Gastrocnemius medialis (tissue), 4 donors: ENCODE measurements around the gene ERC1. TPM values are rescaled to one million over a fixed set of nuclear protein-coding genes. Genes with fewer than 3 reads are reported as not detected.

Source experiments
- ATAC-seq, 2 donors: fragments of 150-250 bp; one replicate each; pipeline ENCODE4 v1.9.1; 2016
- DNase-seq, 2 donors: peaks; one replicate each; pipeline ENCODE4 v3.0.0-alpha.2; 2019
- H3K27ac ChIP-seq, 4 donors: fragments of 200-600 bp; sonication (generic); 1 replicate in 1 of 4; 2 replicates in 3 of 4; pipeline ENCODE4 v1.5.1; 2016 to 2018; ENCODE audit warnings: mild to moderate bottlenecking in 2 of 4, moderate library complexity in 1 of 4
- H3K27me3 ChIP-seq, 3 donors: fragments of 200-600 bp; sonication (generic) in 2 of 3; 1 replicate in 1 of 3; 2 replicates in 2 of 3; pipeline versions ENCODE4 v1.5.1 to v1.6.0; 2016 to 2019; ENCODE audit warnings: mild to moderate bottlenecking in 1 of 3, moderate library complexity in 1 of 3
- H3K36me3 ChIP-seq, 2 donors: fragments of 200-600 bp; sonication (generic) in 1 of 2; one replicate each; pipeline ENCODE4 v1.5.1; 2017 to 2018
- H3K4me1 ChIP-seq, 2 donors: fragments of 200-600 bp; sonication (generic) in 1 of 2; one replicate each; pipeline ENCODE4 v1.5.1; 2016 to 2017; ENCODE audit warnings: mild to moderate bottlenecking in 2 of 2
- H3K4me3 ChIP-seq, 4 donors: fragments of 200-600 bp; sonication (generic) in 3 of 4; 1 replicate in 1 of 4; 2 replicates in 3 of 4; pipeline ENCODE4 v1.5.1; 2016 to 2019; ENCODE audit warnings: mild to moderate bottlenecking in 2 of 4
- H3K9me3 ChIP-seq, 3 donors: fragments of 200-600 bp; sonication (generic) in 2 of 3; 1 replicate in 1 of 3; 2 replicates in 2 of 3; pipeline ENCODE4 v1.5.1; 2016 to 2019
- CTCF ChIP-seq, 5 experiments: fragments of 450-650 bp in 3 of 5; fragments of 200-600 bp in 2 of 5; sonication (generic) in 2 of 5; IDR thresholded peaks in 4 of 5; conservative IDR thresholded peaks in 1 of 5; 1 replicate in 4 of 5; 2 replicates in 1 of 5; pipeline ENCODE4 v1.5.1; 2016 to 2019; ENCODE audit warnings: antibody characterized with exemption in 5 of 5, mild to moderate bottlenecking in 3 of 5, moderate library complexity in 3 of 5
- POLR2A ChIP-seq, 2 donors: fragments of 450-650 bp; IDR thresholded peaks; one replicate each; pipeline ENCODE4 v1.6.1; 2017; ENCODE audit warnings: antibody characterized with exemption in 2 of 2, mild to moderate bottlenecking in 2 of 2, moderate library complexity in 2 of 2
- in situ Hi-C, 4 donors: fragments of 200-750 bp; cut with MboI; loops; one replicate each; pipeline versions ENCODE4 v1.15.0 to v1.8.0; 2017; ENCODE audit warnings: low sequenced_read_pairs in 4 of 4
- intact Hi-C: fragments of 100-400 bp; cut with DNase I; formaldehyde crosslinking; loops from one replicate; pipeline ENCODE4 v1.15.1; 2023; ENCODE audit warnings: low total_unique reads
- total RNA-seq, 4 donors: library from RNA; depleted of rRNA; stranded (reverse); fragments of >200 nt; gene quantifications; one replicate each; pipeline versions ENCODE4 v1.1.0 to v1.2.3, GENCODE V29; 2016

The ERC1 gene
- total RNA-seq, 4 donors from 2014 or later: 20.3 to 39.1 (median 23.5) TPM

GRCh38 chr12:1073652-1074051, 82.6 kb downstream of the ERC1 start:
- intact Hi-C loops: no loop called here
- Histone ChIP-seq H3K4me3 (no peak overlapping the region), H3K9me3 (no peaks in the 10 kb centered on the region), H3K36me3 (no peaks in the 10 kb centered on the region), H3K27ac (no peak overlapping the region), H3K27me3 (no peaks in the 10 kb centered on the region), H3K4me1 (peaks cover 10 to 21% of the 10 kb centered on the region in 2 donors)
- no peak for ATAC-seq
- DNase-seq: no peak
- TF ChIP-seq CTCF (IDR thresholded peaks at IDR 0.05 in 4 of 5, conservative IDR thresholded peaks at IDR 0.05 in 1 of 5) (no peak), POLR2A (IDR thresholded peaks at IDR 0.05) (no peak)
- in situ Hi-C loops: no loop called here

- in situ Hi-C loops: no loop called here
- peak overlapping the region in 3 of 4 donors; percentile 3 to 45 (median 9) for H3K27ac ChIP-seq
- no peaks in the 10 kb centered on the region for H3K9me3 ChIP-seq
- no peak for TF ChIP-seq POLR2A (IDR thresholded peaks at IDR 0.05)
- TF ChIP-seq CTCF (IDR thresholded peaks at IDR 0.05 in 4 of 5, conservative IDR thresholded peaks at IDR 0.05 in 1 of 5): no peak
- DNase-seq (no peak), ATAC-seq (peak in 1 of 2 donors; percentile 62)
- no peaks in the 10 kb centered on the region for H3K36me3 ChIP-seq
- intact Hi-C loops: no loop called here
- no peaks in the 10 kb centered on the region for H3K27me3 ChIP-seq
- H3K4me1 ChIP-seq: peaks cover 10 to 21% of the 10 kb centered on the region in 2 donors
- no peak overlapping the region for H3K4me3 ChIP-seq
Measured at GRCh38 chr12:1077036-1077803, 86.2 kb downstream of the ERC1 start.

- no peak for TF ChIP-seq CTCF (IDR thresholded peaks at IDR 0.05 in 4 of 5, conservative IDR thresholded peaks at IDR 0.05 in 1 of 5)
- TF ChIP-seq POLR2A (IDR thresholded peaks at IDR 0.05): no peak
- in situ Hi-C loops (no loop called here), intact Hi-C loops (no loop called here)
- Histone ChIP-seq H3K4me3 (no peak overlapping the region), H3K4me1 (peaks cover 10 to 23% of the 10 kb centered on the region in 2 donors), H3K27me3 (no peaks in the 10 kb centered on the region), H3K9me3 (no peaks in the 10 kb centered on the region), H3K36me3 (no peaks in the 10 kb centered on the region), H3K27ac (peak overlapping the region in 3 of 4 donors; percentile 3 to 45 (median 9))
- no peak for DNase-seq
- no peak for ATAC-seq
Measured at GRCh38 chr12:1078002-1078401, 87.0 kb downstream of the ERC1 start.

- Histone ChIP-seq H3K9me3 (no peaks in the 10 kb centered on the region), H3K4me3 (no peak overlapping the region), H3K4me1 (peaks cover 21 to 32% of the 10 kb centered on the region in 2 donors), H3K27me3 (no peaks in the 10 kb centered on the region), H3K27ac (no peak overlapping the region), H3K36me3 (no peaks in the 10 kb centered on the region)
- ATAC-seq (no peak), DNase-seq (no peak)
- in situ Hi-C loops: no loop called here
- intact Hi-C loops: loop anchor here (5.0 kb wide), 1 partner anchor 88 kb away; the partner anchor contains the start of gene ERC1
- TF ChIP-seq POLR2A (IDR thresholded peaks at IDR 0.05) (no peak), CTCF (IDR thresholded peaks at IDR 0.05 in 4 of 5, conservative IDR thresholded peaks at IDR 0.05 in 1 of 5) (no peak)
Measured at GRCh38 chr12:1080520-1081223, 89.6 kb downstream of the ERC1 start.
